Skin of body (tissue), 3 donors: ENCODE results near the gene KRTAP13-2. TPM values are rescaled to one million over a fixed set of nuclear protein-coding genes. Genes with fewer than 3 reads are reported as not detected.

Source experiments
- DNase-seq: peaks from one replicate; lab custom pipeline; 2025; lab: John Stamatoyannopoulos, UW
- small RNA-seq: library from RNA; depleted of rRNA; stranded (forward); fragments of <200 nt; gene quantifications from one replicate; pipeline ENCODE3, GENCODE V24; 2014; ENCODE audit warnings: low replicate concordance
- total RNA-seq: library from RNA; depleted of rRNA; stranded (reverse); fragments of >200 nt; gene quantifications from one replicate; pipeline ENCODE4 v1.2.3, GENCODE V29; 2014

The KRTAP13-2 gene
- total RNA-seq, 1 donor from 2014 or later: 2.9 TPM

DNA sequence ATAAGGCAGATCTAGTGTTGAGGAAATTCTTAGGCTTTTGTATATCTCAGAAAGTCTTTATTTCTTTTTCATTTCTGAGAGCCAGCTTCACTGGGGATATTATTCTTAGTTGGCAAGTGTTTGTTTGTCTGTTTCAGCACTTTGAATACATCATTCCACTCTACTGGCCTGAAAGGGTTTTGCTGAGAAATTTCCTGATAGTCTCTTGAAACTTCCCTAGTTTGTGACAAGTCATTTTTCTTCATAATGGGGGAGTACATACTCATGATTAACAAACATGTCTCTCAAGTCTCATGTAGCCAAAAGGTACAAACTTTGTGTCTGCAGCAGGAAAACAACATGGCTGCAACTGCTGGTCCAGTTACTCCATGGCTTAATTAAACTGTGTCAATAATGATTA is 45.7 kb downstream of the KRTAP13-2 start:
- no peak for DNase-seq

Small RNAs within 50 kb of the gene (small RNA-seq; reads per million reads assigned to genes)
- not detected for gene KRTAP23-1
- gene MIR4327: not detected

Other genes with a start within 250 kb of the KRTAP13-2 start
- 1.1 TPM for gene CLDN17, start 205.5 kb downstream of the KRTAP13-2 start, total RNA-seq
- gene CLDN8, start 156.2 kb downstream of the KRTAP13-2 start, total RNA-seq: 9.6 TPM
- 10.3 TPM for gene KRTAP24-1, start 89.3 kb downstream of the KRTAP13-2 start, total RNA-seq
- not detected for gene KRTAP25-1, start 82.8 kb downstream of the KRTAP13-2 start, total RNA-seq
- 3.6 TPM for gene KRTAP26-1, start 52.0 kb downstream of the KRTAP13-2 start, total RNA-seq
- not detected for gene KRTAP27-1, start 34.6 kb downstream of the KRTAP13-2 start, total RNA-seq
- gene KRTAP23-1, start 23.7 kb downstream of the KRTAP13-2 start, total RNA-seq: not detected
- 0.99 TPM for gene KRTAP13-1, start 23.8 kb upstream of the KRTAP13-2 start, total RNA-seq
- not detected for gene KRTAP13-3, start 53.7 kb upstream of the KRTAP13-2 start, total RNA-seq
- not detected for gene KRTAP13-4, start 57.9 kb upstream of the KRTAP13-2 start, total RNA-seq
- not detected for gene KRTAP15-1, start 68.0 kb upstream of the KRTAP13-2 start, total RNA-seq
- 11.4 TPM for gene KRTAP19-1, start 108.1 kb upstream of the KRTAP13-2 start, total RNA-seq
- not detected for gene KRTAP19-2, start 115.2 kb upstream of the KRTAP13-2 start, total RNA-seq
- 9.7 TPM for gene KRTAP19-3, start 119.7 kb upstream of the KRTAP13-2 start, total RNA-seq
- not detected for gene KRTAP19-4, start 124.9 kb upstream of the KRTAP13-2 start, total RNA-seq
- 25.9 TPM for gene KRTAP19-5, start 129.9 kb upstream of the KRTAP13-2 start, total RNA-seq
- not detected for gene KRTAP19-6, start 169.6 kb upstream of the KRTAP13-2 start, total RNA-seq
- gene KRTAP19-7, start 189.0 kb upstream of the KRTAP13-2 start, total RNA-seq: not detected
- not detected for gene KRTAP22-2, start 218.1 kb upstream of the KRTAP13-2 start, total RNA-seq
- not detected for gene KRTAP6-3, start 220.2 kb upstream of the KRTAP13-2 start, total RNA-seq
- not detected for gene KRTAP6-2, start 226.6 kb upstream of the KRTAP13-2 start, total RNA-seq
- gene KRTAP22-1, start 228.8 kb upstream of the KRTAP13-2 start, total RNA-seq: not detected
- not detected for gene KRTAP6-1, start 241.7 kb upstream of the KRTAP13-2 start, total RNA-seq
- gene KRTAP20-1, start 244.2 kb upstream of the KRTAP13-2 start, total RNA-seq: not detected
- gene KRTAP20-4, start 248.4 kb upstream of the KRTAP13-2 start, total RNA-seq: not detected